DMS53 treated with DMSO at 0.1 percent for 48 hours (cell line): ENCODE results near the gene ZNF385D.
"Not testable (repeated sequence)": the region's sequence is repeated elsewhere in the genome, so short reads cannot be mapped to it uniquely, and the experiment has no call there.

Experiments used
- DNase-seq: peaks from one replicate; lab custom pipeline; 2025; ENCODE audit not compliant: unreplicated experiment; lab: John Stamatoyannopoulos, UW

Gene ZNF385D

DNA sequence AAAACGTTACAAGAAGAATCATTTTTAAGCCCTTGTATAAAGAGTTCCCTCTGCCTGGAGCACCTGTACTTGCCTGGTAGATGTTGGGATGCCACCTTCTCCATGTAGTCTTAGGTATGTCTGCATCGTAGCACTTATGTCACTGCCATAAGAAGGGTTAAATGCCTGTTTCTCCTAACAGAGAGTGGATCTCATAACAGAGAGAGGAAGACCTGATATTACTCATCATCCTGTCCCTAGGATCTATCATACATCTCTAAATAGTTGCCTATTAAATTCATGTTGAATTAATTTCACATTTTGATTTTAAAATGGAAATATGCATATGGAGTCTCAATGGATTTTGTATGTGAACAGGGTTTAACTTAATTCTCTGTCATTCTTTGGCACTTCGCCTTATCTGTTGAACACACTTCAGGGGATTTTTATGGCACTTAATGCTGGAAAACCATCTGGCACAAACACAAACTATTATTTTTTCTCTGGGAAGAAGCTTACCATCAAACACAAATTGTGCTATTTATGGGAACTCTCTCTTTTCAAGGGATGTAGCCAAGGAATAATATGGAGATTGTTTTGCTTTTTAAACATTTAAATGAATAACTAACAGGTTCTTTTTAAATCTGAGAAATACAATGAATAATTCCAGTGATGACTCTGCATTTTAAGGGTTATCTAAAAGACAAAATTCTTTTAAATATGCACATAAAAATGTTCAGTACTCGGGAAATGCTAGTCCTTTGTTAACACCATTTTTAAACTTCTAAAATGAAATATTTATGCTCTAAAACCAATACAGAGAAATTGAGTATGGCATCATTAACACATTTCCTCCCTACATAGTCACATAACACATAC lies 230.7 kb downstream of the ZNF385D start:
- no peak for DNase-seq

DNA sequence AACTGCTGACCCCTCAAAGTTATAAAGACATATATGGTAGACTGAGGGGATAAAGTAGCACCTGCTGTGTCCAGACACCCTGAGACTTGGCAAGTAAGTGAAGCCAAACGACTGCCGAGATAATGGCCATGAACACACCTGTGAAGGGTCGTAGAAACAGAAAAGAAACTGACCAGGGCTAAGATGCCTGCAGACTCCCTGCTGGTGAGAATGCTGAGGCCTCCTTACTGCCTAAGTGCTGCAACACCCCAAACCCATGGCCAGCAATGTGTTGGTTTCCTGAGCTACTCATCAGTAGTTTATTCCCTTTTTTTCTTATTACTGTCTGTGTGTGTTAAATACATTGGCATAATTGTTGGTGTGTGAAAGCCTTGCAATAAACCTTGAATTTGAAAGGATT lies 233.8 kb downstream of the ZNF385D start:
- no peak for DNase-seq

DNA sequence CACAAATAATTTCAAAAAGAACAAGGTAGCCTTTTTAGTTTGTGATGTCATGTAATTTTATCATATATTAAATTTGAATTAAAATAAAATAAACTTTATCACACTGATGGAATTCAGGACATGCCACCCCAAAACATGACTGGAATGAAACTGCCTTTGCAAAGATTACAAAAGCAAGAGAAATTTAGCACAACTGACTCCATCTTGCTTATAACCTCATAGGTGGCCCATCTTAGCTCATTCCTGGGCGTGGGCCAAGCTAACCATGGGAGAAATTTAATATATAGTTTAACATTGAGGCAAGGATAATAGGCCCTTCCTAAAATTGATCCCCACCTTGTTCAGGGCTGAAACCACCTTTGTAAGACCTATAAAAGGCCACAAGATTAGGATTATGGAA lies 235.6 kb downstream of the ZNF385D start:
- no peak for DNase-seq

DNA sequence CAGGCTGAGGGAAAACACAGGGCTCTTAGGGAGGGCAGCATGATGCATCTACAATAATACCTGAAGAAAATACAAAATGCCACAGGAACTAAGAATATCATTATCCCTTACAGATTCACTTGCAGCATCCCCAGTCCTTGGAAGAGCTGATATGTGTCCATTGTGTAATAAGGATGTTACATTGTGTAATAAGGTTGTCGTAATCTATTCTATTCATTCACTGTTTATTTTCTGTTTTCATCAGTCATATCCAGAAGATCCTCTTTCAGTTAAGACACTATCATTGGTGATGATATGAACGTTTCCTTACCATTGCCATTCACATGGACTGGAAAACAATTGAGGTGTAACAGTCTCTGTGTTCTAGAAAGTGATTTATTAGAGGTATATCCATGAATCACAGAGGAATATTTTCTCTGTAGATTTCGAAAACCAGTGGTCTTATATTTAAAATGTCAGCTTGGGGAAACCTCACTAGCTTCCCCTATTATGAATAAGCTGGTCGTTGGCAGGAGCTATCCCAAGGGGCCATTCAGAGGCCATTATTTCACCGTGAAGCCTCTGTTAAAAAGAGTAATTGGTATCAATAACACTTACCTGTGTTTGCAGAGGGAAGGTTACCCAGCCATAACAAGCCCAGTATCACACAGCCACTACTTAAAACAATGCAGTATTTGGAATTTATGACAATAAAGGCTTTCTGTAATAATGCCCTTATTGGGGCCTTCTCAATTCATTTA lies 241.1 kb downstream of the ZNF385D start:
- DNase-seq: no peak

DNA sequence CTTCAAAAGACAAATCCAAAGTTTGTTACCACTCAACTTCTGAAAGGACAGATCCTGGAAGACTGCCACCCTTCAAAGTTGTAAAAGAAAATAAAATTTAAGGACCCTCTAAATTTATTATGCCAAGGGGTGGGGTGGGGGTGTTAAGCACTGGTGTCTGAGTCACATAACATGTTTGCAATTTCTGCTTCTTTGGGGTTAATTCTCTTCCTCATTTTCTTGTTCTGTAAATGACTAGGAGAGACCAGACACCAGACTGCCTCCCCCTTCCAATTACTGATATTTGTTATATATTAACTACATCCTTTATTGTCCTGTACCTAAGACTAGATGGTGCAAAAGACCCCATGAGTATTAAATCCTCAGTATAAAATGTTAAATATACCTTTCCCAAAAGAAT lies 242.8 kb downstream of the ZNF385D start:
- no peak for DNase-seq

DNA sequence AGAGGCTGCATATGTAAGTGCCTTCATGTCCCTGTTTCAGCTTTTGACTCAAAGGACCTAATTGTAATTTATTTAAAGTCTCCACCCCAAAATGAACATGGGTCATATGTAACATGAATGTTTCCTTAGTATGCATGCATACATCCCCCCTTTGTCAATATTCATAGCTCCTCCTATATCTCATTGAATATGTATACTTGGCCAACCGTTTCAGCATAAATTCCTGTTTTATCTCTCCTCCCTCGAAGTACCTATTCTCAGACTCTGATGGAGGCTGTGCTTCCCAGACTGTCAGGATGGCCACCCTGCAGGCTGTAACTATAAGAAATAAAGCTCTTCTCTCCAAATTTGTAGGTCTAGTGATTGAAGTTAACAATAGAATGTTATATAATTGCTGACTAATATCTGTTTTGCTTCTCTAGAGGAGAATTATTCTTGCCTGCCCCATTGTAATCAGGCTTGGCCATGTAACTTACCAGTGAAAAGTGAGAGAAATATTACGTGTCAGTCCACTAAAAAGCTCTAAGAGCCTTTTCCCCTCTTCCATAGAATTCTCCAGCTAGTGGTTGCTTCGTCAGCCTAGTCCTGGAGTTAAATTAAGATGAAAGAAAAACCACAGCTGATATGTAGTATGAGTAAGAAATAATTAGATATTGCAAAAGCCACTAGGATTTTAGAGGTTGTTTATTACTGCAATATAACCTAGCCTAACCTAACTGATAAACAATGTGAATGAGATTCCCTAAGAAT lies 245.1 kb downstream of the ZNF385D start:
- DNase-seq: no peak

DNA sequence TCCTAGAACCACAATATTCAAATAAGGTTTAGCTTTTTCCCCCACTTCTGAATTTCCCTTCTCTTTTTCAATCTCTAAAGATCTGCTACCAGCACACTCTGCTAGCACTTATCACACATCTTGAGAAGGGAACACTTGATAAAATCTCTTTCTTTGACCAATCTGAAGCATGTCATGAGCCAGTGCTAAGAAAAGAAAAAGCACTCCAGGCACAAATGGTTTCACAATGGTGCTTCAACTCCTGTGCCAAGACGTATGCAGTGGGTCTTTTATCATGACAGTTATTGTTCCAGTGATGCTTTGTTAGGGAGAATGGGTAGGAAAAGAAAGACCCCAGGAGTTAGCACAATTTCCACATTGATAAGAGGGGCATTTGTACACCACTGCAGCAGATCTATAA lies 248.4 kb downstream of the ZNF385D start:
- no peak for DNase-seq

DNA sequence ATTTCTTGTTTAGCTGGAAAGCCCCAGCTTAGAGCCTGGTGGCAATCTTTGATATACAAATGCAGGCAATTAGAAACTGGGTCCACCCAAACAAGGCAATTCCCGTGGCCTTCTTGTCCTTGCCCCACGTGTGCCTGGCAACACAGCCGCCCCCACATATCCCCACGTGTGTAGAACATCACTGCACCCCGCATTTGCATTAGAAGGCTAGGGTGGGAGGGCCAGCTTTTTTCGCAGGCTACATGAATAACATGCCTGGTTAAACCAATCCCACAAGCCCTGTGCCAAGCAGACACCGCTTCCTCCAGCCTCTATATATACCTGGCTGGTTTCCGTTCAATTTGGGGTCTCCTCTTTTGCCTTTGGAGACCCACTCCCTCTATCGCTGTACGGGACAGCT lies 250.2 kb downstream of the ZNF385D start:
- no peak for DNase-seq

DNA sequence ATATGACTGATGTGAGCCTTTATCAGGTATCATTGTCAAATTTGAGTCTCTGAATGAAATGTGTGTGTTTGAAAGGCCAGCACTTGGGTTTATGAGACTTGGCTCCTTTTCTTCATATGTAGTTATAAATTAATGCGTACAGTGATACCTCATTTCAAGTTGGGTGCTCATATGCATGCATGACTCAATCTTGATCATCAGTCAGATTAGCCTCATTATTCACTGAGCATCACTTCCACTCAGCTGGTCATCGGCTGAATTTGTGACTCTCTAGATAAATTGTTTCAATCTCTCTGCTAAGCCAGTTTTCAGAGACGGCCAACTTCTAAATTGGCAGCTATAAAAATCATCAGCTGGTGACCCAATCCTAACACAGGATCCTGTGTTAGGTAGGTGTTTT lies 260.3 kb downstream of the ZNF385D start:
- DNase-seq: not testable (repeated sequence)

DNA sequence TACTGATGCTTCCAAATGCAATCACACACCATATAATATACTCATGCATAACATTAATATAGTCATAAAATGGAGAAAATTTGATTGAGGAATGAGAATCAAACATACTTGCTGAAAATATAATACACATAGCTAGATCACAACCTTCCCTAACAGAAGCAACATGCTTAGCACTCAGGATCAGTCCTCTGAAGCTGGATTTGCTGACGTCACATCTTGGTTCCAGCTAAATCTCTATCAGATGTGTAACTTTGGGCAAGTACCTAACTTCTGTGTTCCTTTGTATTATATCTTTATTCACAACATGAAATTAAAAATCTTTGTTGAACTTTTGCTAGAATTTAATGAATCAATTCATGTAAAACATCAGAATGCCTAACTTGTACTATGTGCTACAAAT lies 263.5 kb downstream of the ZNF385D start:
- no peak for DNase-seq

DNA sequence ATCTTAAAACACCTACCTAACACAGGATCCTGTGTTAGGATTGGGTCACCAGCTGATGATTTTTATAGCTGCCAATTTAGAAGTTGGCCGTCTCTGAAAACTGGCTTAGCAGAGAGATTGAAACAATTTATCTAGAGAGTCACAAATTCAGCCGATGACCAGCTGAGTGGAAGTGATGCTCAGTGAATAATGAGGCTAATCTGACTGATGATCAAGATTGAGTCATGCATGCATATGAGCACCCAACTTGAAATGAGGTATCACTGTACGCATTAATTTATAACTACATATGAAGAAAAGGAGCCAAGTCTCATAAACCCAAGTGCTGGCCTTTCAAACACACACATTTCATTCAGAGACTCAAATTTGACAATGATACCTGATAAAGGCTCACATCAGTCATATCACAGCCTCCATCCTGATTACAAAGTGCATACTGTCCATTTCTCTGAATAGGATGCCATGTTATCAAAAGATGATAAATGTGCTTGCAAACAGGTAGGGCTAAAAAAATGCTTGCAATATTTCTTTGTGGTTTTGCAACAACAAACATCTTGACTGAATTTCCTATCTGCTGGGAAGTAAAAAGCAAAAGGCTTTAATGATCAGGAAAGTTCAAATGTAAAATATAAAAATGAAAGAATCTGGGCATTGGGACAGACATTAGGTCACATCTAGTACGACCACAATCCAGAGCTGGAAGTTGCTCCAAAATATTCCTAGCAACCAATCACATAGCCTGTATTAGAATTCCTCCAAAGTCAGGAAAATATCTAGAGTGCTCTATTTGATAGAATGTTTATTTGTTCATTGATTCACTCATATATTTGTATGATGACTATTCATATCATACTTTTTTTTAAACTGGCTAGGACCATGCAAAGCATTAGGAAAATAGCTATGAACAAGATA lies 264.7 kb downstream of the ZNF385D start:
- DNase-seq: not testable (repeated sequence)

DNA sequence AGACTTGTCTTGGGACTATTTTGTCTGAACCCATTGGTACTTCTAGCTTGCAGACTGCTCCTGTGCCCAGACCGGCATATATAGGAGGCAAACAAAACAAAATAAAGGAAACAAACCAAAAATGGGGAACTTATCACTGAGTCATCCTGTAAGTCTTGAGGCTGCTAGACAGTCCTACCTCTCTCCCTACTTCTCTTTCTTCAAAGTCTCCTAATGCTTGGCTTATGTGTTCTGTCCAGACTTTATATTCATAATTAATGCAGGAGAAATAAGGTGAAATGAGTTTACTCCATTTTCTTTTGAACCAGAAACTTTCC lies 266.2 kb downstream of the ZNF385D start:
- no peak for DNase-seq

DNA sequence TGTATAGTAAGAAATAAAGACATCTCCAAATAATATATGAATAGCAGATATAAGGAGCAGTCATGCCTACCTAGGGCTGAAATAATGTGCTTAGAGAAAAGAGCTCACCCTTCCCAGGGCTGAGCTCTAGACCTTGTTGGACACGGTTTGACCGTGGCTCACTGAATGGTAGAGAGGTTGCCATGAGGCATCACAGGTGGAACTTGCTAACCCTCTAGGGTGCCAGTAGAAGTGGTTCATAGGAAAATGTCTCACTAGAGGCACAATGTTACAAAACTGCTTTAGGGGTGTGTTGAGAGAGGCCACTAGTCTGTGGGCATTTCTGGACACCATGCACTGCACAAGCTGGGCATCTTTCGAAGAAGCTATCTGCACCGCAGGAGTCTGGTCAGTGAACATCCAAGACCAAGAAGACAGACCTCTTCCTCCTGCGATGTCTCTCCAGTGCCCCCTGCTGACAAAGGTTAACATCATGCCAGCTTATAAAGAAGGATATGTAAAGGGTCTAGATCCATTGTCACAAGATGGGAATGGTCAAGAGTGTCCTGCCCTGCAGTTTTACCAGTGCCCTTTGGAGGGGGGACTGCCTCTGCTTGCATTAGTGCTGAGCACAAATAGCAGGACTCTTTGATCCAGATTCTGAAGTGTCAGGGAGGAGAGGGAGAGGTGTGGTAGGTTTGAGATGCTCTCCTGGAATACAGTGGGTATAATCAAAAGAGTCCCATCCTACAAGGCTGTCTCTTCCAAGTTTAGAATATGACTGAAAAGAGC lies 266.8 kb downstream of the ZNF385D start:
- DNase-seq: peak; percentile 3

DNA sequence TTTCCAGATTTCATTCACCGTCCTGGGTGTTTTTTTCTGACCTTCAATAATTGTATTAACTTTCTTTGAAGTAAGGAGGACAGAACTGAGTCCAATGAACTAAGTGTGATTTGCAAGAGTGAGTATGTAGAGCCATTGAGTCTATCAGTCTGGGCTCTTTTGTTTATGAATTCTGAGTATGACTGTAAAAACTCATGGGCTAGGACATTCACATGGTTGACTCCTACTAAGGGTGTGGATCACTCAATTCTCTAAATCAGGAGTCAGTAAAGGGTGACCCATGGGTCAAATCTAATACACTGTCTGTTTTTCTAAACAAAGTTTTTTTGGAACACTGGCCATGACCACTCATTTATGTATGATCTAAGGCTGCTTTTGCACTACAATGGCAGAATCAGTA lies 269.0 kb downstream of the ZNF385D start:
- DNase-seq: no peak

DNA sequence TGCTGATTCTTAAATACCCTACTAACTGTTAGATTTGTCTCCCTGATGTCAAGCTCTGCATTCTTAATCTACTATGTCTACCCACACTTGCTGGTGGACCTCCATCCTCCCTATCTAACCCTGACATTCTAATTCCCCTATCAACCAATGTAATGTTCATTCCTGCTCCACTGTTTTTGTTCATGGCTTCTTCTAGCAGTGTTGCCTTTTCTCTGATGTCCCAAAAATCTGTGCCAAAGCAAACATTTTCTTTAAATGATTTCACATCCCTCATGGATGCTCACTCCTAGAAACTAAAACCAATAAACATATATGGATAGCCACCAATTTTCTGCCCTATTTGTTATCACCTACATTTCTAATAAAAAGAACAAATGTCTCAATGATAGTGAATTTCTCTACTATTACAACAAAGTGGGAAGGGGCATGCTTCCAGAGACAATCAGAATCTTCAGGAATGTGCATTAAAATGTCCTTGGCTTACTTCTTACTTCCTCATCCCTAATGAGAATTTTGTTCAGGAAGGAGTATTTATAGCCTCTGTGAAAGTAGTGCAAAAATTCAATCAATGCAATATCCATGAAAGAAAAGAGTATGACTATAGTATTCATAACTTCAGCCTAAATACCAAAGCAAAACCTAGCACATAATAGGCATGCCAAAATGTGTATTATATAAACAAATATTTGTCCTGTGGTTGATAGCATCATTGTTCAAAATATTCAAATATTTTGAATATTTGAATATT lies 273.3 kb downstream of the ZNF385D start:
- no peak for DNase-seq

DNA sequence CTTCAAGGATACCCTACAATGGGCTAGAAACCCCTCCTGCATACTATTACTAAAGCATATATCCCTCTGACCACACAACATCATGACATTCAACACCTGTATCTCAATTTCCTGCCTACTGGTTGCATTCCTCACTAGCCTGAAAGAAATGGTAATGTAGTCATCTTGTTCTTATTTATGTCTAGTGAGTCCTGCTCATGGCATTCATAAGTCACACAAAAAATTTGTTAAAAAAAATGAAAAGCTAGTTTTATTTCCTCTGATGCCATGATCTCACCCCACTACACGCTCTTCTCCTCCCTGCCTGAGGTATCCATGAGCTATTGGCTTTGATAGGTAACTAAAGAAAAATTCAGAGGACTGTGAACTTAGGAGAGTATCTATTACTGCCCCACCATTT lies 284.5 kb downstream of the ZNF385D start:
- DNase-seq: no peak

DNA sequence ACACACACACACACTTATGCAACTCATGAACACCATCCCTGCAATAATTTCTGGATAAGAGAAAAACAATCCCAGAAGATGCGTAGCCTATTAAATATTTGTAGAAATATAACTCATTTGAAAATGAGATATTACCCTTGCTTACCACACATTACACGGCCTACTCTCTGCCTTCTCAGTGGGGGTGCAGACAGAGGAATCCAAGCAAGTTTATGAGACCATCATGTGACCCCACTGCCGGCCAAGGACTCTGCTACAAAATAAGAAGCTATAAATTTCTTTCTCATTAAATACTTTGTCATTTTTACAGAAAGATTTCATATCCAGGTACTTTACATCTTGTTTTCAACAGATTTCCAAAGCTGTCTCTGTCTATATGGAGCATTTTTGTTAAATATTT lies 286.3 kb downstream of the ZNF385D start:
- DNase-seq: no peak

DNA sequence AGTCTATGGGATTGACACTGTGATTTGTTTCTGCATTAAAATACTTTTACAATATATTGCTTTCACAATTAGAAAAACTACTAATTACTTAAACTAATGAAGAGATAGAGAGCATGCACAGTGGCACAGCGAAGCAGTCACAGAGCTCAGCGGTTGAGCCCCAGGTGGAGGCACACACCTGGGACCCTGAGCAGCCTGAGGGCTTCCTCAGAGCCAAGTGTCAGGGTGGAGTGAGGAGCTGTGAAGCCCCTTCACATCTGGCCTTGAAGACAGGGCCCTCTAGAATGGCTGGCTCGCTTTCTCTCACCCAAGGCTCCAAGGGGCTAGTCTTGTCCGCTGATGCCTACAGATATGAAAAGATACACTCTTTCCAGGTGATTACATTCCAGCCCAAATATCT lies 287.7 kb downstream of the ZNF385D start:
- DNase-seq: no peak

DNA sequence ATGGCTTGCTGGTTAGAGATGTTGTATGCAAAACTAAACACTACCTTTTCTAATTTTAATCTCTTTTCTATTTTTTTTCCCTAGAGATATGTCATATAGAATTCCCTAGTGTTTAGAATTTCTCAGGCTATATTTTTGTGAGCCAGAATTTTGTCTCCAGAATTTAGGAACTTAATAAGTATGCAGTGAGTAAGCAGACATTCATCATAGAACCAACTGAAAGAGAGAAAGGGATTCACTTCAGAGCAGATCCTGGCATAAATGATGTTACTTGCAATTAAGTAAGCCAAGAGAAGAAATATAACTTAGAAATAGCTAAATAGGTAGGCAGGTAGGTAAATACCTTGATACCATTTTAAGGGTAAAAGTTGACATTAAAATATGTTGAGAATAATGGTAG lies 288.9 kb downstream of the ZNF385D start:
- no peak for DNase-seq
